Subcutaneous adipose tissue (tissue), 4 donors: Measurements from ENCODE around the gene TULP4. TPM values are rescaled to one million over a fixed set of nuclear protein-coding genes. Genes with fewer than 3 reads are reported as not detected.

Source experiments
- total RNA-seq, 4 donors: library from RNA; depleted of rRNA; stranded (reverse); fragments of >200 nt; gene quantifications; one replicate each; pipeline ENCODE4 v1.1.0, GENCODE V29; 2016
- TF ChIP-seq, protein P1 (sequence below): fragments of 450-650 bp; IDR thresholded peaks from one replicate; pipeline ENCODE4 v1.5.1; 2016; ENCODE audit warnings: low read depth, mild to moderate bottlenecking, control low read depth, antibody characterized with exemption, moderate library complexity

TULP4 gene
- total RNA-seq, 4 donors from 2014 or later, result 83.6 to 170 (median 123) TPM

DNA sequence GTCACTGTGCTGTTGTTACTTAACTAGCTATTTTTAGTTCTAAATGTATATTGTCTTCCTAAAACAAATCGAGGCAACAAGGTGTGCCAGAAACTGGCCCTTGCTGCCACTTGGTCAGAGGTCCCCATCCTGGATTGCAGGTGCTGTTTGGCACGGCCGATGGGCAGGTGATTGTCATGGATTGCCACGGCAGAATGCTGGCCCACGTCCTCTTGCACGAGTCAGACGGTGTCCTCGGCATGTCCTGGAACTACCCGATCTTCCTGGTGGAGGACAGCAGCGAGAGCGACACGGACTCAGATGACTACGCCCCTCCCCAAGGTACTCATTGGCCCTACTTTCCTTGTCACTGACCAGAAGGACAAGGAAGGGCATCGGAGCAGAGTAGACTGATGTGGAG, 136.6 kb downstream of the TULP4 start:
- TF ChIP-seq, protein P1, sequence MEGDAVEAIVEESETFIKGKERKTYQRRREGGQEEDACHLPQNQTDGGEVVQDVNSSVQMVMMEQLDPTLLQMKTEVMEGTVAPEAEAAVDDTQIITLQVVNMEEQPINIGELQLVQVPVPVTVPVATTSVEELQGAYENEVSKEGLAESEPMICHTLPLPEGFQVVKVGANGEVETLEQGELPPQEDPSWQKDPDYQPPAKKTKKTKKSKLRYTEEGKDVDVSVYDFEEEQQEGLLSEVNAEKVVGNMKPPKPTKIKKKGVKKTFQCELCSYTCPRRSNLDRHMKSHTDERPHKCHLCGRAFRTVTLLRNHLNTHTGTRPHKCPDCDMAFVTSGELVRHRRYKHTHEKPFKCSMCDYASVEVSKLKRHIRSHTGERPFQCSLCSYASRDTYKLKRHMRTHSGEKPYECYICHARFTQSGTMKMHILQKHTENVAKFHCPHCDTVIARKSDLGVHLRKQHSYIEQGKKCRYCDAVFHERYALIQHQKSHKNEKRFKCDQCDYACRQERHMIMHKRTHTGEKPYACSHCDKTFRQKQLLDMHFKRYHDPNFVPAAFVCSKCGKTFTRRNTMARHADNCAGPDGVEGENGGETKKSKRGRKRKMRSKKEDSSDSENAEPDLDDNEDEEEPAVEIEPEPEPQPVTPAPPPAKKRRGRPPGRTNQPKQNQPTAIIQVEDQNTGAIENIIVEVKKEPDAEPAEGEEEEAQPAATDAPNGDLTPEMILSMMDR, result no peak

DNA sequence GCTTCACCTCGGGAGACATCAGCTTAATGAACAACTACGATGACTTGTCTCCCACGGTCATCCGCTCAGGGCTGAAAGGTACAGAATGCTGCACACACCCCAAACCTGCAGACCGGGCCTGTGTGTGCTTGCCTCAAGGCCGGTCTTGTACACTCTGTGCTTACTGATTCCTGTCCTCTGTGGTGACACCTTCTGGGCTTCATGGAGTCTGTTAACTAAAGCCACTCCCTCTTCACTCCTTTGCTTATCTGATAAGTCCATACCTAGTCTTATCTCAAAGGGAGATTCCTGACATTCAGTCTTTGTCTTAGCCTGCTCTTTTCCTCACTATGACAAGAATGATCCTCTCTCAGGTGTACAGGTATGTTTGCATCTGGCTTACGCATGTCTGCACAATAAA, 139.9 kb downstream of the TULP4 start:
- TF ChIP-seq, protein P1, result no peak

DNA sequence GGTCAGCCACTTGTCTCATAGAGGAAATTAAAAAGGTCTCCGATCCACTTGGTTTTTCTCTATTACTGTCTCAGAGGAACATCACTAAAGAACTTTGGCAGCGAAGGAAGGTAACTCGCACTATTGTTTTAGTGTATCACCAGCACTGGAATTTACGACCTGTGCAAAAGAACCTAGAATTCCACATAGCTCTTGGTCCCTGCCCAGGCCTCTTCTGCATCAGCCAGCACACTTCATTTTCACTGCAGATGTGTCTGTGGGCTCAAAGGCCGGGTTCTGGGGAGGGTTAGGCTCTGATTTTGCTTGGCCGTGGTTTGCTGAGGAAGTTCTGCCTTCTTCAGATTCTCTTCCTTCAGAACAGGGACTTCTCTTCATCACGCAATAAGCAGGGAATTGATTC, 144.9 kb downstream of the TULP4 start:
- TF ChIP-seq, protein P1, result no peak

DNA sequence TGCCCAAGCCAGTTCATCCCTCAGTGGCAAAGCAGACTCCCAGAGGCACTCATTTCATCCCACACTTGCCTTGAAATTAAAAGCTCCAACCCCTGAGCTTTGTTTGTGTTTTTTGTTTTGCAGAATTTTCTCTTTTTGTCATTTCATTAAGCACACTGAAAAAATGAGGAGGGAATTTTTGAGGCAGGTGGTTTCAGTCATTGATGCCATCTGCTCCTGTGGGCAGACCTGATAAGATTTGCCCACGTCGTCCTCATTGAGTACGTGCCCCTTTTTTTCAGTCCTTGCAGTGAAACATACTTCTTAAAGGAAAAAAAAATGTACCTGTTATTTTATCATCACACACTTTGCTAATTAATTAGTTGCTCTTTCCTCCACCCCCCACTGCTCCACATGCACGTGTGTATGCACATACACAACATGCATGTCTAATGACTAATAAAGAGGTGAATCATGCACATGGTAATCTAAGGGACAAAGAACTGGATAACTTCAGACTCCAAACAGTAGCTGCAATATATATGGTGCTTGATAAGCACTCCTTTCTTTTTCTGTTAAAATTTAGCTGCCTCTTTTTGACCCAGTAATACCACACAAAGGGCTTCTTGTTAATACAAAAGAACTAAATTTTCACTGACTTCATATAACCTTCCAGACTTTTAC, 145.5 kb downstream of the TULP4 start:
- TF ChIP-seq, protein P1, result no peak

DNA sequence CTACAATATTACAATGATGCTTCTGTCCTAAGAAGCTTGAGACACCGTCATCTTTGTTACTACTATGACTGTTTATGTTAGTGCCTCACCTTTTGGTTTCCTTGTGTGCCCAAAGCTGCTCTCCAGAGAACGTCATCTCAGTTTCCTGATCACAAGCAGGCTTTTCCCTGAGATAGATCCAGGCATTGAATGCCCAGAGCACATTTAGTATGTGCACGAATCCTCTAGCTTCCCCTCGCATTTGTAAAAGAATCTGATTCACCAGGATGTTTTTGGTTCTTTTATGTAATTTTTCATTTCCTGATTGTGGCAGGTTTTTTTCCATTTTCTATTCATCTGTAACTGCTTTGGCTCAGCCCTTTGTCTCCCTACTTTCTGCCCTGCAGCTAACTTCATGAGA, 147.5 kb downstream of the TULP4 start:
- TF ChIP-seq, protein P1, result no peak

DNA sequence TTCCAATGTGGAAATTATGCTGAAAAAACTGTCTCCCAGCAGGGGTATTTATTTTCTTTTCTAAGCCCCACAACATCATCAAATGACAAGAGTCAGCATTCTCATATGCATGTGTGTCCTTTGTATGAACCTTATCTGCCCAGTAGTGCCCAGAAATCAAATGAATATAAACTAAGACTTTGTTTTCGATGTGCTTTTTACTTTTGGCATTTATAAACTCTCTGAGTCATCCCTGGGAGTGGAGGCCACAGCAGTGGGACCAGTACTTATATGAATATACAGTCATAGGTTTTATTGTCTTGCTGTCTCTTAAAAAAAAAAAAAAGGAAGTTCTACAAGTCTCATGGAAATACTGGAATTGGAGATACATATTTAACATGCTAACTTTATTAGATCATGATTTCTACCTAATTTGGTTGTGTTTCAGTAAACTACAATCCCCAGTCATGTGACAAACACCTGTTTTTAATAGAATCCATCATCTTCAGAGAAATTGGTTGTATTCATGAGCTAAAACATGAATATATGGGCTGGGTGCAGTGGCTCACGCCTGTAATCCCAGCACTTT, 148.4 kb downstream of the TULP4 start:
- TF ChIP-seq, protein P1, result no peak

DNA sequence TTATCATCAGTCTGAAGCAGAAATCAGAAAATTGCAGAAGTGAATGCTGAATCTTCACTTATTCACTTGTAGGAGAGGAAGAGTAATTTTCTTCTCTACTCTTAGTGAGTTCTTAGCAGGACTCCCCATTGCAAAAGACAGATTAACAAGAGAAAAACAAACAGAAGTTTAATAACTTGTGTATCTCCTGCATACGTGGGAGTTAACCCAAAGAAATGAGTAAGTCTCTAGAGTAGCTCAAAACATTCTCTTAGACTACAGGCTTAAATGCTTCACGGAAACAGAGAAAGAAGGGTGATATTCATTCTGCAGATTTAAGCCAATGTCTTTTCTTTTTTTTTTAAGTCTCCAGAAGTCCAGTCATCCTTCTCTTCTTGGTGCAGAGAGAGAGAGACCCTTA, 149.7 kb downstream of the TULP4 start:
- TF ChIP-seq, protein P1, result no peak
